GM18861 (cell line): ENCODE results near the gene TMEM175.

Experiments used
- ATAC-seq: cut with Tn5 transposase; IDR thresholded peaks from one replicate; pipeline ENCODE4 v1.9.1; 2021; ENCODE audit not compliant: unreplicated experiment

Gene TMEM175

DNA sequence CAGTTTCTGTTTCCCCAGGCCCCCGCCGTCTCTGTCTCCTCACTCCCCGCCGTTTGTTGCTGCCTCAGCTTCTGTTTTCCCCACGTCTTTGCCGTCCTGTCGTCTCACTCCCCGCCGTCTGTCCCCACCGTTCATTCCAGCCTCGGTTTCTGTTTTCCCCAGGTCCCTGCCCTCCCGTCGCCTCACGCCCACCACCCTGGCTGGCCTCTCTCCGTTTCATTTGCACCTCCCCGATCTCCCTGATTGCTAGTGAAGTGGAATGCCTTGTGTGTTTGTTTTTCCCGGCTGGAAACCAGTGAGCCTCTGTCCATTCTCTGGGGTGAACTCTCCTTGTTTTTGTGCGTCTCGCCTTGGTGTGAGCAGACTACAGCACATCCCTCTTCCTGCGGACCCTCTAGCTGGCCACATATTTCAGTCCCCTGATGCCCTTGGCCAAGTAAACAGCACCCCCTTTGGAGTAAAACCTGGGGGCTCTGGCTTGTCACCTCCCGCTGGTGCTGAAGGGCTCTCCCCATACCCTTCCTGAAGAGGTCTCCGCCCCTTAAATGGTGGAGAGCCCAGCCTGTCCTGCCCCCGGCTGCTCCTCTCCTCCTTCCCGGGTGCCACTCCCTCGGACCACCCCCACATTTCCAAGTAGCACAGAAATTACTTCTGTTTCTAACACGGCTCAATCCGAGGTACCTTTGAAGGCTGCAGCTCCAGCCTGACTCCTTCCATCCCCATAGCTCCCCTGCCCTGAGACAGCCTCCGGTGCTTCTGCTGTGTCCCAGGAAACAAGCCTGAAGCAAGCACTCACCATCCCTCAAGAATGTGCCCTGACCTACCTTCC, 13.2 kb downstream of the TMEM175 start:
- ATAC-seq, result no peak

DNA sequence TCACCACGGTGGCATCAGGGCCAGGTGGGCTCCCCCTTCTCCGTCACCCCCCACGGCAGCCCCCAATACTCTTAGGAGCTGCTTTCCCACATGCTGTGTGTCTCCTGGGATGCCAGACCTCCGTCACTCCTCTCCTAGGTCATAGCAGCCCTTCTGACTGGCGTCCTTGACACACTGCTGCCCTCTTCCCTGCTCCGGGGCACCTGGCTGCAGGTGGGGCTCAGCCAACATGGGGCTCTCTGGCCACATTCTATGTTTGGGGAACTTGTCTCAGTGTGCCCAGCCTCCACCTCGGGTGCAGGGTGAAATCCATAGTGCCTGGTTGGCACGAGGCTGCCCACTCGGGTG, 13.8 kb downstream of the TMEM175 start:
- no peak for ATAC-seq

DNA sequence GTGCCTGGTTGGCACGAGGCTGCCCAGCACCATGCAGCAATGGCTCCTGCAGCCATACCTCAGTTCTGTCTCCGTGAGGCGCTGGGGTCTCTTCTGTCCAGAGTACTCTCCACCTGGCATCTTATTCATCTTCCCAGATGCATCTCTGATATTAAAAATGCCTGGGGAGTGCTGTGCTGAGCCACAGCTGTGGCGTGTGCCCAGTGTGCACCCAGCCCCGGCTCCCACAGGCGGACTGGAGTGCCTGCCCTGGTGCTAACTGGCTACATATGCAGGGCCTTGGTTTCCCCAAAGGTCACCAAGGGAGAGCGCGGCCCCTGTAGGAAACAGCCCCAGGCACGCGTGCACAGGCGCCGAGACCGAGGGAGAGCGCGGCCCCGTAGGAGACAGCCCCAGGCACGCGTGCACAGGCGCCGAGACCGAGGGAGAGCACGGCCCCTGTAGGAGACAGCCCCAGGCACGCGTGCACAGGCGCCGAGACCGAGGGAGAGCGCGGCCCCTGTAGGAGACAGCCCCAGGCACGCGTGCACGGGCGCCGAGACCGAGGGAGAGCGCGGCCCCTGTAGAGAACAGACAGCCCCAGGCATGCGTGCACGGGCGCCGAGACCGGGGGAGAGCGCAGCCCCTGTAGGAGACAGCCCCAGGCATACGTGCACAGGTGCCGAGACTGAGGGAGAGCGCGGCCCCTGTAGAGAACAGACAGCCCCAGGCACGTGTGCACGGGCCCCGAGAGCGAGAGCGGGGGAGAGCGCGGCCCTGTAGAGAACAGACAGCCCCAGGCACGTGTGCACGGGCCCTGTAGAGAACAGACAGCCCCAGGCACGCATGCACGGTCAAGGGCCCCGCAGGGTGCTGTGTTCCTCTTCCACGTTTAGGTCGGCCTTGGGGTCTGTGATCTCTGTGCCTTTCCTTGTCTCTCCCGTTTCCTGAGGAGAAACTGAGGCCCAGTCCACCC, 14.5 kb downstream of the TMEM175 start:
- ATAC-seq, result no peak

DNA sequence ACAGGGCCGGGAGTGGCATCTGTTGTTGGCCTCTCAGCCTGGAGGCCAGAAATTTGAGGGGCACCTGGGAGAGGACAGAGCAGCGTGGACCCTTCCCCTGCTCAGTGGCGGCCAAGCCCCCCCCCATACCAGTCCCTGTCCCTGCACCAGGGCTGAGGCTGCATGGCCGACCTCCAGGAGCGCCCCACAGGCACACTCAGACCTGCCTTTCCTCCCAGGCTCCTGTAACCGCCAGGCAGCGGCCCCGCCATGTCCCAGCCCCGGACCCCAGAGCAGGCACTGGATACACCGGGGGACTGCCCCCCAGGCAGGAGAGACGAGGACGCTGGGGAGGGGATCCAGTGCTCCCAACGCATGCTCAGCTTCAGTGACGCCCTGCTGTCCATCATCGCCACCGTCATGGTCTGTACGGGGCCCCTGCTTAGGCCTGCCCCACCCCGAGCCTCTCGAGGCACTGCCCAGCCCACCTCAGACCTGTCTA, 15.3 kb downstream of the TMEM175 start:
- ATAC-seq, result no peak

DNA sequence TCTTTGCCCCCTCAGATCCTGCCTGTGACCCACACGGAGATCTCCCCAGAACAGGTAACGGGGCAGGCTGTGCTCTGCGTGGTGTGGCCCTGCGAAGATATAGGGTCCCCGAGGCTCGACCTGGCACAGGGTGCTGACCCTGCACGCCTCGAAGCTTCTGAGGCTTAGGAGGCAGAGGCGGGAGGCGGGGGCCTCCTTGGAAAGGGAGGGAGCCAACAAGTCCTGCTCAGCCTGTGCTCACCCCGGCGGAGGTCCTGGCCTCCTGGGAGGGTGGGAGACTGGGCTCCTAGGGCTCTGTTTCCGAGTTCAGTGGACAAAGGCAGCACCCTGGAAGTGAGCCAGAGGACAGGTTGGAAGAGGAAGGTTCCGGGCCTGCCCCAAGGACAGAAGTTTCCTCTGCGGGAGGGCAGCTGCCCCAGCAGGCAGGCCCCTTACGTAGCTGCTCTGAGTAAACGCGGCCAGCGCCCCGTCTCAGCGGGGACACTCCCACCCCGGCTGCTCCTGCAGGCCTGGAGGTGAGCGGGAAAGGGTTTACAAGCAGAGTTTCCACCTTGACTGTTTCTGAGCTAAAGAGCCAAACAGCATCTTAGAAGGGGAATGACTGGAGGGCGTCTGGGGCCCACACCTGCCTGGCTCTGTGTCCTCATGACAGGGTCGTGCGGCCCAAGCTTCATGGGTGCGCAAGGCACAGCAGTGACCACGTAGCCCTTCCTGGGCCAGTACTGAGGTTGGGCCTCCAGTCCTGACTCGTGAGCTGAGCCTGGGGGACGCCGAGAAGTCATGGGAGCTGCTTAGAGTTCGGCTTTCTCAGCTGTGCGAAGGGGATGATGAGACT, 16.1 kb downstream of the TMEM175 start:
- no peak for ATAC-seq

DNA sequence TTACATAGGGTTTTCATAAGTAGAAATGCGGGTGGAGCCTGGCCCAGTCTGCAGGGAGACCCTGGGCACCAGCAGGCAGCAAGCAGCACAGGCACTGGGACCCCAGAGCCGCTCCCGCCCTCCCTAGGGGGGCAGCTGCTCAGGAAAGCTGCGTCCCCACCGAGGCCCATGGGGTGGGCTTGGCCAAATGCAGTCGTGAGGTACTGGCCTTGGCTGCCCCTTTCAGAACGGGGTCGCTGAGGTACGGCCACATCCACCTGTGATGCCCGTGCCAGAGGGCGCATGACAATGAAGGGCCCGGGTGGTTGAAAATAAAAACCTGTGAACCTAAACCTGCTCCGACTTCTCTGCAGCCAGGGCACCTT, 16.7 kb downstream of the TMEM175 start:
- ATAC-seq, result no peak

DNA sequence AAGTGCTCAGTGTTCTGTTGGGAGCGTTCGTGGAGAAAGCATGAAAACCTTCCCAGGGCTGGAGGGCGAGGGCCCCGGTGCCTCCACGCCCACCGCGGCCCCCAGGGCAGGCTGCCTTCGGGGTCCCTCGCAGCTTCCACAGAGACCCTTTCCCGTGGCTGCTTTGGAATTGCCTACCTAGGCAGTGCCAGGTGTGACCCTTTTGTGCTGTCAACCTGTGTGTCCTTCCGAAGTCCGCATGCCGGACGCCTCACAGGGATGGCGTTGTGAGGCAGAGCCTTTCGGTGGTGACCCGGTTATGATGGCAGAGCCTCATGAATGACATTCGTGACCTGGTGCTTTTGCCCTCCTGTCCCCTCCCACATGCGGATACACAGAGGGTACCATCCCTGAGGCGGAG, 17.4 kb downstream of the TMEM175 start:
- ATAC-seq, result no peak

DNA sequence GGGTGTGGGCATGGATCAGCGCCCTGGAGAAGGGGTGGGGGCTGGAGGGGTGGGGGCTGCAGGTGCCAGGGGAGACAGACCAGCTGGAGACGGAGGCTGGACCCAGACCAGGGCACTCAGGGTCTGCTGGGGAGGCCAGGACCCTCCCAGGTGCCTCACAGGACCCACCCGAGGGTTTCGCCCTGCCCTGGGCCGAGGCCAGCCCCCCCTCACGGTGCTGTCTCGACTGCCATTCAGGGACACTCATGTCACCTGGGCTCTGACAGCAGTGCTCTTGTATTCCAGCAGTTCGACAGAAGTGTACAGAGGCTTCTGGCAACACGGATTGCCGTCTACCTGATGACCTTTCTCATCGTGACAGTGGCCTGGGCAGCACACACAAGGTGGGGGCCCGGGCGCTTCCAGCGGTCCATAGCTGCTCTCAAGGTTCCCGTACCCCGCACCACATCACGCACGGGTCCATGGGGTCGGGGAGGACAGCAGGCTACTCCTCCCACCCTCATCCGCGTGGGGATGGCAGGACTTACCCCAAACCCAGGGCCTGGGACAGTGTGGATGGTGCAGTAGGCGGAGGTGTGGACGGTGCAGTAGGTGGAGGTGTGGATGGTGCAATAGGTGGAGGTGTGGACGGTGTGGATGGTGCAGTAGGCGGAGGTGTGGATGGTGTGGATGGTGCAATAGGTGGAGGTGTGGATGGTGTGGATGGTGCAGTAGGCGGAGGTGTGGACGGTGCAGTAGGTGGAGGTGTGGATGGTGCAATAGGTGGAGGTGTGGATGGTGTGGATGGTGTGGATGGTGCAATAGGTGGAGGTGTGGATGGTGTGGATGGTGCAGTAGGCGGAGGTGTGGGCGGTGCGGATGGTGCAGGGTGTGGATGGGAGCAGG, 18.1 kb downstream of the TMEM175 start:
- no peak for ATAC-seq

DNA sequence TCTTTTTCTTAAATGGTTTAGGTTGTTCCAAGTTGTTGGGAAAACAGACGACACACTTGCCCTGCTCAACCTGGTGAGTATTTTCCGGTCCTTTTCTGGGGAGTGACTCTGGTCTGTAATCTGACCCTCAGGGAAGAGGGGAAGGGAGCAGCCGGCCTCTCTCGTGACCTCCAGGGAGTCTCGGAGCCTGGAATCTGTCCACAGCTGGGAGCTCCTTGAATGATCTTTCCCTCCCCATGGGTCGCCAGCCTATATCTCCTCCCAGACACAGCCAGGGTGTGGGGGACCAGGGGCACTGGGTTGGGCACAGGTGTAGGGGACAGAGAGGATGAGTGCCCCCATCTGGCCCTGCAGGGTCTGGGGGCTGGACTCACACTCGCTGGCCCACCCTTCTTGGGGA, 18.9 kb downstream of the TMEM175 start:
- ATAC-seq, result no peak

DNA sequence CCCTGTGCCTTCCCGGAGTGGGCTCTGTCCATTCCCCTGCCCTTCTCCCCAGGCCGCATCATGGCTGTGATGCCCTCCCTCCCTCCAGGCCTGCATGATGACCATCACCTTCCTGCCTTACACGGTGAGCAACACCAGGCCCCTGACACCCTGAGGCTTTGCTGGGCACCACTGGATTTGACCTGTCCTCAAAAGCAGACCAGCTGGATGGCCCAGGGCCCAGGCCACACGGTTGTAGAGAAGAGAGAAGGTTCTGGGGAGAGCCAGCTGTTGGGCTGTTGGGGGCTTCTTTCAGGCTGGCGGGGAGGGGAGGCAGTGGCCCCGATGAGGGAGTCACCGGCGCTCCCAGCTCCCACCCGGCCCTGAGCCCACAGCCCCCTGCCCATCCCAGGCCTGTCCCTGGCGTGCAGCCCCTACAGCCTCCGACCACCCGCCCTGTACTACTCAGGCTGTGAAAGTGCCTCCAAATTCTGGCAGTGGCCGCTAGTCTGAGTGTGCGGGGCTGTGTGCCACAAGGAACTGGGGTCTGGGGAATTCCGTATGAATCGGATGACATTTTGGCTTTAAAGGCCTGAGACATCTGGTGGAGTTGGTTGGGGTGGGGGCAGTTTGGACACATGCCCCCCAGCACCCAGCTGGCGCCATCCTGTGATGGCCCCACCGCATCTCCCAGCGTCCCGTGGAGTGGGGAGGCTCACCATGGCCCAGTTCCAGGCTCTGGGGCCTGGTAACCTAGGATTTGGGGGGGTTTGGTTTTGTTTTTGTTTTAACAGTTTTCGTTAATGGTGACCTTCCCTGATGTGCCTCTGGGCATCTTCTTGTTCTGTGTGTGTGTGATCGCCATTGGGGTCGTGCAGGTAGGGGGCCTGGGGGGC, 19.6 kb downstream of the TMEM175 start:
- no peak for ATAC-seq

DNA sequence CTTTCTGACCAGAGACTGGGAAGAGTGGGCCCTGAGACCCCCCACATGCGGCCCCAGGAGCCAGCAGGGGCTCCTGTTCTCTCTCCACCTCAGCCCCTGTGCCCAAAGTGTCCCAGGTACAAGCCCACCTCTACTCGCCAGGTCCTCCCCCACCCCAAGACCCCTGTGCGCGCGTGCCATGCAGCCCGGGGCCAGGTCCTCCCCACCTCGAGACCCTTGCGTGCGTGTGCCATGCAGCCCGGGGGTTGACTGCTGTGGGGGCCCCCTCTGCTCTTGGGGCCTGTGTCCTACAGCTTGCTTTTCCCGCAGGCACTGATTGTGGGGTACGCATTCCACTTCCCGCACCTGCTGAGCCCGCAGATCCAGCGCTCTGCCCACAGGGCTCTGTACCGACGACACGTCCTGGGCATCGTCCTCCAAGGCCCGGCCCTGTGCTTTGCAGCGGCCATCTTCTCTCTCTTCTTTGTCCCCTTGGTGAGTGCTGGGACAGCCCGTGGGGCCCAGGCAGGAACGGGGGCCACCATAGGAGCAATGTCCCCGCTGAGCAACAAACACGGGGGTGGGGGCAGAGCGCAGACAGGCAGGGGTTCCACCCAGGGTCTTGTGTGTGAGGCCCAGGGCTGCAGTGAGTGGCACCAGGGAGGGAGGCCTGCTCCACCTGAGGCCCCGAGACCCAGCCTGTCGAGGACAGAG, 20.8 kb downstream of the TMEM175 start:
- no peak for ATAC-seq

DNA sequence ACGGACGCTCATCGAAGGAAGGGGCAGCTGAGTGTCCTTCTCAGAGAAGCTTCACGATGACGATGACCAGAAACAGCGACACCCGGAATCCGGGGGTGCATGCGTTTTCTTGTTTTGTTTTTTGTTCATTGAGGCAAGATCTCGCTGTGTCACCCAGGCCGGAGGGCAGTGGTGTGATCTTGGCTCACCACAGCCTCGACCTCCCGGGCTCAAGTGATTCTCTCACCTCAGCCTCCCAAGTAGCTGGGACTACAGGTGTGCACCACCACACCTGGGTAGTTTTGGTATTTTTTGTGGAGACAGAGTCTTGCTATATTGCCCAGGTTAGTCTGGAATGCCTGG, 21.3 kb downstream of the TMEM175 start:
- ATAC-seq, result no peak

DNA sequence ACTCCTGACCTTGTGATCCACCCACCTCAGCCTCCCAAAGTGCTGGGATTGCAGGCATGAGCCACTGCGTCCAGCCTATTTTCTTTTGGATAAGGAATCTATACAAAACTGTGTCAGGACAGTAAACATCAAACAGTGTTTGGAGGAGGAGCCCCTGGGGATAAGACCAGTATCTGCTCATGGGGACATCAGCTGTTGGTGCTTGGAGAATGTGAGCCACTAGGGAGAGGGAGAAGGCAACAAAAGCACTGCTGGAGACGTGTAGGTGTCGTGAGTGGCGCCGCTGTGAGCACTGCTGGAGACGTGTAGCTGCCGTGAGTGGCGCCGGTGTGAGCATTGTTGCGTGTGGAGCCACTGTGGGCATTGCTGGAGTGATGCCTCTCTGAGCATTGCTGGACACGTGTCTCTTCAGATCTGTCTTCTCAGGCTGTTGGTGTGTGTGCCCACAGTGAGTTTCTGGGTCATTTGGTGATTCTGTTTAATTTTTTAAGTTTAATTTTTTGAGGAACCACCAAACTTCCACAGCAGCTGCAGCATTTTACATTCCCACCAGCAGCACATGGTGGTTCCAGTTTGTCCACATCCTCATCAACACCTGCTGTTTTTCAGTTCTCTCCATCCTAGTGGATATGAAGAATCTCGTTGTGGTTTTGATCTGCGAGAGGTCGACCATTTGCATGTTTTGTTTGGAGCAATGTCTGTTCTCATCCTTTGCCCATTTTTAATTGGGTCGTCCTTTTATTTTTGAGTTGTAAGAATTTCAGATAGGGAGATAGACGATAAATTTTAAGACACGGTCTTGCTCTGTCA, 22.2 kb downstream of the TMEM175 start:
- ATAC-seq, result no peak

DNA sequence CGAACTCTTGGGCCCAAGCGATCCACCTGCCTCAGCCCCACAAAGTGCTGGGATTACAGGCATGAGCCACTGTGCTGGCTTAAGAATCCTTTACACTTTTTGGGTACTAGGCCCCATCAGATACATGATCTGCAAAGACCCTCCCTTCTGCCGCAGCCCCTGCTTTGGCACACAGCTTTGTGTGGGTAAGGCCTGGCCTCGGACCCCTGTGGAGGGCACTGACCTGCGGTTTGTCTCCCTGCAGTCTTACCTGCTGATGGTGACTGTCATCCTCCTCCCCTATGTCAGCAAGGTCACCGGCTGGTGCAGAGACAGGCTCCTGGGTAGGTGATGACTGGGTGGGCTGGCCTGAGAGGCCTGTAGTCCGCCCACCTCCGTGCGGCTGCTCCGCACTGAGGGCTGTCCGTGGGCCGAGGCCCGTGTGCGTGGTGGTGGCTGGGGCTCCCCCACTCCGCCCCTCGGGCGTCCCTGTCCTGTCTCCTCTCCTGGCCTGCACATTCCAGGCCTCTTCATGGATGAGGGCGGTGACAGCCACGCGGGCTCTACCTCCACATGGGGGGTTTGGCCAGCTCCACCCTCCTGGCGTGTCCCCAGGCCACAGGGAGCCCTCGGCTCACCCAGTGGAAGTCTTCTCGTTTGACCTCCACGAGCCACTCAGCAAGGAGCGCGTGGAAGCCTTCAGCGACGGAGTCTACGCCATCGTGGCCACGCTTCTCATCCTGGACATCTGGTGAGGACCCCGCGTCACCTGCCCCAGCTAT, 23.1 kb downstream of the TMEM175 start:
- no peak for ATAC-seq

DNA sequence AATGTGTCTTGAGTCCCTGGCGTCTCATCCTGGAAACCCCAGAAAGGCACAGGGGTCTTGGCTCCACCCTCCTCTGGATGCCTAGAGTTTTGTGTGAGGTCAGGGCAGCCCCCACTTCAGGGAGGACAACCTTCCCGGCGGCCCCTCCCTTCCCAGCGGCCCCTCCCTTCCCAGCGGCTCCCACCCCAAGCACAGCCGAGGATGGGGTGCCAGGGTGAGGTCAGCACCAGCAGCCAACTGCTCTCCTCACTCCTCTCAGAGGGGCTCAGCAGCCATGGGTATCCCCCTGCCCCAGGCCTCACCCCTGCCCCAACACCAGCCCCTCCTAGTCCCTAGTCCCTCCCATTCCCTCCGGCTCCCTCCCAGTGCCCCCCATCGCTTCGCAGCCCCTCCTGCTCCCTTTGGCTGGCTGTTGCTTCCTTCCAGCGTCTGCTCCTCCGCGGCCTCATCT, 23.7 kb downstream of the TMEM175 start:
- no peak for ATAC-seq

DNA sequence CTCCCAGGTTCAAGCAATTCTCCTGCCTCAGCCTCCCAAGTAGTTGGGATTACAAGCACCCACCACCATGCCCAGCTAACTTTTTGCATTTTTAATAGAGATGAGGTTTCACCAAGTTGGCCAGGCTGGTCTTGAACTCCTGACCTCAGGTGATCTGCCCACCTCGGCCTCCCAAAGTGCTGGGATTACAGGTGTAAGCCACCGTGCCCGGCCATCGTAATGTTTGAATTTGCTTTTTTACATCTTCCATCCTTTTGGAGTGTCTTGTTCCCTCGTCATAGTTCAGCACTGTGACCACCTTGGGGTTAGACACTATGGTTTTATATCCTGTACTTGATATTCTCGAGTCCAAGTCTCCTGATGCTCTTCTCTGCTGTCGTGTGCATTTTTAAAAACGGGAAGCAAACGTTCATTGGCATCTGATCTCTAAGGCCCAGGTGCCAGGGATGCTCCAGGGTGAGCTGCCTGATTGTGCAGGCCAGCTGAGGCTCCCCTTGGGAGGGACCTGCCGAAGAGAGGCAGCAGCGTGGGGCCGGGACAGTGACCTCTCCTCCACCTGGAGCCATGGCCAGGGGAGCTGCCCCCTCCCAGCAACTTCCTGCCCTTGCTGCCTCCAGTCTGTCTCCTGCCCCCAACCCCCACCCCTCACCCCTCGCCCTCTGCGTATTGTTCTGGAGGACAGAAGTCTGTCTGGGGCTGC, 24.4 kb downstream of the TMEM175 start:
- no peak for ATAC-seq

DNA sequence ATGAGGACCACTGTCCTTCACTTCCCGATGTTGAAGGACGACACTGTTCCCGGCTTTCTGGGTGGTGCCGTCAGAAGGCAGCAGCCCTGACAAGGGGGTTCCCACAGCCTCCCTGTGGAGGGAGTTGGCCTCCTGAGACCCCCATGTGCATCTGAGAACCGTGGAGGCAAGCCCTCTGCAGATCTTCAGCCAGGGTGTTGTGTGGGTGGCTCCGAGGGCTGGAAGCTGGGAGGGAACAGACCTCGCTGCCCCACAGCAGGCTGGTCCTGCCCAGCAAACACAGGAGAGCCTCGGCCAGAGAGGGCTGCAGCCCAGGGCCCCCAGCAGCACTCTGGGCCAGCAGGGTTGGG, 24.9 kb downstream of the TMEM175 start:
- no peak for ATAC-seq
